ENCODE data around the gene HLA-DMB. TPM values are rescaled to one million over a fixed set of nuclear protein-coding genes. Genes with fewer than 3 reads are reported as not detected.
A peak's percentile ranks its signal among the peaks of the same experiment; 100 is the strongest.

HLA-DMB gene
- total RNA-seq, 1 experiment from 2014 or later: 3.3 TPM

- Histone ChIP-seq H4K20me1 (ENCODE audit: insufficient read depth) (peaks cover 33% of the 10 kb centered on the region), H3K36me3 (ENCODE audit: control insufficient read depth in 1 of 2, insufficient read depth in 2 of 2, low read length in 2 of 2) (peaks cover 24% of the 10 kb centered on the region in 2 experiments), H3K9ac (ENCODE audit: low read length) (no peak overlapping the region), H3K9me2 (ENCODE audit: insufficient read depth) (no peaks in the 10 kb centered on the region), H3K9me3 (ENCODE audit: control insufficient read depth in 1 of 2, insufficient read depth in 1 of 2, low read depth in 1 of 2, low read length in 2 of 2) (no peaks in the 10 kb centered on the region), H3K79me2 (ENCODE audit: insufficient read depth, low read length) (peaks cover 17% of the 10 kb centered on the region), H3K4me1 (ENCODE audit: control insufficient read depth in 1 of 2, insufficient read depth in 2 of 2, low read length in 2 of 2) (no peaks in the 10 kb centered on the region), H3K27me3 (ENCODE audit: insufficient read depth, low read length) (no peaks in the 10 kb centered on the region), H3K4me3 (replicated peaks in 1 of 2; ENCODE audit: low read depth in 1 of 2, low read length in 2 of 2) (no peak overlapping the region), H2AFZ (ENCODE audit: low read depth, low read length, poor library complexity, severe bottlenecking) (no peak overlapping the region), H3K27ac (ENCODE audit: low read depth, low read length) (no peak overlapping the region), H3K4me2 (ENCODE audit: low read length) (no peak overlapping the region)
- RAD21 ChIA-PET (ENCODE audit: low non-redundant PET in 1 of 2, low total read pairs in 2 of 2, uncharacterized antibody in 2 of 2, unreplicated experiment in 2 of 2): interaction anchor here (0.8 to 2.5 kb wide), 8 partner anchors 12 to 116 kb away, joined by 3 to 10 read pairs (median 4); partner anchors contain the start of gene BRD2 (in 1 of the 2)
- DNase-seq (ENCODE audit: low read depth, low spot score): no peak
- intact Hi-C loops (cut with micrococcal nuclease): loop anchor here (1.0 kb wide), 2 partner anchors 51 to 99 kb away; no protein-coding TSS in a partner anchor
- CTCF ChIA-PET: interaction anchor here (0.6 to 4.6 kb wide), 36 partner anchors 10 to 729 kb away, joined by 3 to 79 read pairs (median 5); partner anchors contain the start of genes HLA-DMA, HLA-DMB, HLA-DPB1 and PSMB9
- no TSS peak for BruUV-seq (replicated peaks)
- TF ChIP-seq FOSL1 (IDR thresholded peaks at IDR 0.05; ENCODE audit: low read depth): no peak
- no peak for TF ChIP-seq RAD21 (IDR thresholded peaks at IDR 0.05; ENCODE audit: low read depth)
- TF ChIP-seq, protein P1, sequence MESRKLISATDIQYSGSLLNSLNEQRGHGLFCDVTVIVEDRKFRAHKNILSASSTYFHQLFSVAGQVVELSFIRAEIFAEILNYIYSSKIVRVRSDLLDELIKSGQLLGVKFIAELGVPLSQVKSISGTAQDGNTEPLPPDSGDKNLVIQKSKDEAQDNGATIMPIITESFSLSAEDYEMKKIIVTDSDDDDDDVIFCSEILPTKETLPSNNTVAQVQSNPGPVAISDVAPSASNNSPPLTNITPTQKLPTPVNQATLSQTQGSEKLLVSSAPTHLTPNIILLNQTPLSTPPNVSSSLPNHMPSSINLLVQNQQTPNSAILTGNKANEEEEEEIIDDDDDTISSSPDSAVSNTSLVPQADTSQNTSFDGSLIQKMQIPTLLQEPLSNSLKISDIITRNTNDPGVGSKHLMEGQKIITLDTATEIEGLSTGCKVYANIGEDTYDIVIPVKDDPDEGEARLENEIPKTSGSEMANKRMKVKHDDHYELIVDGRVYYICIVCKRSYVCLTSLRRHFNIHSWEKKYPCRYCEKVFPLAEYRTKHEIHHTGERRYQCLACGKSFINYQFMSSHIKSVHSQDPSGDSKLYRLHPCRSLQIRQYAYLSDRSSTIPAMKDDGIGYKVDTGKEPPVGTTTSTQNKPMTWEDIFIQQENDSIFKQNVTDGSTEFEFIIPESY (IDR thresholded peaks at IDR 0.05; ENCODE audit: extremely low read depth, insufficient replicate concordance, low read length): no peak
- no peak for TF ChIP-seq POLR2A (IDR thresholded peaks at IDR 0.05; ENCODE audit: borderline replicate concordance, extremely low read depth, insufficient read depth, insufficient read length)
- no peak for TF ChIP-seq ZNF274 (IDR thresholded peaks at IDR 0.05; ENCODE audit: low read depth, low read length)
- TF ChIP-seq ELF1 (IDR thresholded peaks at IDR 0.05; ENCODE audit: borderline replicate concordance, low read depth): no peak
- TF ChIP-seq CBX3 (IDR thresholded peaks at IDR 0.05; ENCODE audit: low read depth): no peak
- TF ChIP-seq, protein P2, sequence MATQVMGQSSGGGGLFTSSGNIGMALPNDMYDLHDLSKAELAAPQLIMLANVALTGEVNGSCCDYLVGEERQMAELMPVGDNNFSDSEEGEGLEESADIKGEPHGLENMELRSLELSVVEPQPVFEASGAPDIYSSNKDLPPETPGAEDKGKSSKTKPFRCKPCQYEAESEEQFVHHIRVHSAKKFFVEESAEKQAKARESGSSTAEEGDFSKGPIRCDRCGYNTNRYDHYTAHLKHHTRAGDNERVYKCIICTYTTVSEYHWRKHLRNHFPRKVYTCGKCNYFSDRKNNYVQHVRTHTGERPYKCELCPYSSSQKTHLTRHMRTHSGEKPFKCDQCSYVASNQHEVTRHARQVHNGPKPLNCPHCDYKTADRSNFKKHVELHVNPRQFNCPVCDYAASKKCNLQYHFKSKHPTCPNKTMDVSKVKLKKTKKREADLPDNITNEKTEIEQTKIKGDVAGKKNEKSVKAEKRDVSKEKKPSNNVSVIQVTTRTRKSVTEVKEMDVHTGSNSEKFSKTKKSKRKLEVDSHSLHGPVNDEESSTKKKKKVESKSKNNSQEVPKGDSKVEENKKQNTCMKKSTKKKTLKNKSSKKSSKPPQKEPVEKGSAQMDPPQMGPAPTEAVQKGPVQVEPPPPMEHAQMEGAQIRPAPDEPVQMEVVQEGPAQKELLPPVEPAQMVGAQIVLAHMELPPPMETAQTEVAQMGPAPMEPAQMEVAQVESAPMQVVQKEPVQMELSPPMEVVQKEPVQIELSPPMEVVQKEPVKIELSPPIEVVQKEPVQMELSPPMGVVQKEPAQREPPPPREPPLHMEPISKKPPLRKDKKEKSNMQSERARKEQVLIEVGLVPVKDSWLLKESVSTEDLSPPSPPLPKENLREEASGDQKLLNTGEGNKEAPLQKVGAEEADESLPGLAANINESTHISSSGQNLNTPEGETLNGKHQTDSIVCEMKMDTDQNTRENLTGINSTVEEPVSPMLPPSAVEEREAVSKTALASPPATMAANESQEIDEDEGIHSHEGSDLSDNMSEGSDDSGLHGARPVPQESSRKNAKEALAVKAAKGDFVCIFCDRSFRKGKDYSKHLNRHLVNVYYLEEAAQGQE (IDR thresholded peaks at IDR 0.05; ENCODE audit: low read depth): no peak
- ATAC-seq: peak; percentile 22
- POLR2A ChIA-PET: interaction anchor here (0.6 to 12.5 kb wide), 5 partner anchors 9 to 146 kb away, joined by 3 to 227 read pairs (median 5); partner anchors contain the start of genes BRD2 and TAP2
These were observed 43.3 kb upstream of the HLA-DMB start for GRCh38 chr6:32983964-32984621.
